ENCODE data around the gene TBL3.
A peak's percentile ranks its signal among the peaks of the same experiment; 100 is the strongest.
"Not testable (repeated sequence)": the region's sequence is repeated elsewhere in the genome, so short reads cannot be mapped to it uniquely, and the experiment has no call there.

TBL3 gene

GRCh38 chr16:1944612-1945199 lies 27.1 kb upstream of the TBL3 start:
- no peak for DNase-seq

DNA sequence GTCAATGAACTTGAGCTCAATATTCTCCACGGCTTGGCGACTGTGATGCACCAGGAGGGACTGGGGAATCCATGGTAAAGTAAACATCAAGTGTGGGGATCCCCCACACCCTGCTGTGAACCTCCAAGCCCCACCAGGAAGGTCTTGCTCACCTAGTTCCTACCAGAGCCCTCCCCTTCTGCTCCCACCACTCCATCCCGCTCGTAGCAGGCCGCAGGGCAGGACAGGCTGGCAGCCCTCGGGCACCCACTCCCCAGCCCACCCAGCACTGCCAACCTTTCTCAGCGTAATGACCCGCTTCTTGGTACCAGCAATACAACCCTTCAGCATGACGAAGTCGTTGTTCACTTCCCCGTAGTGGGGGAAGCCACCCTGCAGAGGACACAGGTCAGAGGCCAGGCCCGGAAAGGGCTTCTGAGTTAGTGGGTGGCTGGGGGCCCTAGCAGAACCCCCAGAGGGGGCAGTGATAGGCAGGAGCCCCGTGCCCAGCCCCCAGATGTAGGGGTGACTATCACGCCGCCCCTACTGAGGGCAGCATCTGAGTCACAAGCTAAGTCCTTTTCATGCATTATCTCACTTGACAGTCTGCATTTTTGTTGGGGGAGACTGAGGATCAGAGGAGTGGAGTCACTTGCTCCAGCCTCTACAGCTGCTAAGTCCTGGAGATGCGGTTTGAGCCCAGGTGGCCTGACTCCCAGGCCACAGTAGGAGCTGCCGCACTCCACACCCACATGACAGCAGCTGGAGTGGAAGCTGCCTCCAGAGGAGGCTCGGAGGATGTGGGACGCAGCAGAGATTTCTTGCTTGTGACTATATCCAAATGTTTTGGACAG lies 26.1 kb upstream of the TBL3 start:
- DNase-seq: no peak

- no peak for DNase-seq
Observed at GRCh38 chr16:1946495-1947368, 25.1 kb upstream of the TBL3 start.

- no peak for DNase-seq
Observed at GRCh38 chr16:1947369-1947670, 24.5 kb upstream of the TBL3 start.

DNA sequence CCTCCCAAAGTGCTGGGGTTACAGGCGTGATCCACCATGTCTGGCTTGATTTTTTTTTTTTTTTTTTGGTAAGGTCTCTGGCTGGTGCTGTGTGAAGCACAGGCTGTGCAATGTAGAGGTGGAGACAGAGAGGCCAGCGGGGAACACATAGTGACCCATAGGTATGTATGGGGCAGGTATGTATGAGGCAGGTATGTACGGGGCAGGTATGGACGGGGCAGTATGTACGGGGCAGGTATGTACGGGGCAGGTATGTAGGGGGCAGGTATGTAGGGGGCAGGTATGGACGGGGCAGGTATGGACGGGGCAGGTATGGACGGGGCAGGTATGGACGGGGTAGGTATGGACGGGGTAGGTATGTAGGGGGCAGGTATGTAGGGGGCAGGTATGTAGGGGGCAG lies 22.3 kb upstream of the TBL3 start:
- no peak for DNase-seq

DNA sequence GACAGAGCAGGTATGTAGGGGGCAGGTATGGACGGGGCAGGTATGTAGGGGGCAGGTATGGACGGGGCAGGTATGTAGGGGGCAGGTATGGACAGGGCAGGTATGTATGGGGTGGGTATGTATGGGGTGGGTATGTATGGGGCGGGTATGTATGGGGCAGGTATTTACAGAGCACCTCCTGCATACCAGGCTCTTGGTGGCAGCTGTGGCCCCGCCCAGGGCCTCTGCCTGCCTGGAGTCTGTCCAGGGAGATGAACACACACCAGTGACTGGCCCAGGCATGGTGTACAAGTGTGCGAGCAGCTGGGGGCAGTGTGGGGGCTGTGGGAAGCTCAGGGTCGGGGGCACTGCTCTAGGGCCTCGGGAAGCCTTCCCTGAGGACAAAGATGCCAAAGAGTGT lies 21.8 kb upstream of the TBL3 start:
- DNase-seq: no peak

DNA sequence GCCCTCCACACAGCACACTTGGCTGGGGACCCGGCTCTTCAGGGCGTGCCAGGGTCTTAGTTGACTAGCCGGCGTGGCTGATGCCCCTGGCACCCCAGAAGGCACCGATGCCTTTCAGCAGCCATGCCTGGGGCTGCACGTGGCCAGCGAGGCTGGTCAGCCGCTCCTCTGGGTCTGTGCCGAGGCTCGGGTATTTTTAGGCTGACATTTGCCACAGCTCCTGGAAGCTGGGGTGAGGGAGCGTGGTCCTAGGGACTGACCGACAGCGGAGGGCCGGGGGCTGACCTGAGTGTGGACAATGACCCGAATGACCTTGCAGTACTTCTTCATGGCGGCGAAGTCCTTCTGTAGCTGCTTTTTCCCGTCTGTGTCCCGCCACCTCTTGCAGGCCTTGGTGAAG lies 21.3 kb upstream of the TBL3 start:
- no peak for DNase-seq

- DNase-seq: no peak
Observed at GRCh38 chr16:1953734-1954133, 18.1 kb upstream of the TBL3 start.

- DNase-seq: not testable (repeated sequence)
Observed at GRCh38 chr16:1957434-1958142, 14.3 kb upstream of the TBL3 start.

DNA sequence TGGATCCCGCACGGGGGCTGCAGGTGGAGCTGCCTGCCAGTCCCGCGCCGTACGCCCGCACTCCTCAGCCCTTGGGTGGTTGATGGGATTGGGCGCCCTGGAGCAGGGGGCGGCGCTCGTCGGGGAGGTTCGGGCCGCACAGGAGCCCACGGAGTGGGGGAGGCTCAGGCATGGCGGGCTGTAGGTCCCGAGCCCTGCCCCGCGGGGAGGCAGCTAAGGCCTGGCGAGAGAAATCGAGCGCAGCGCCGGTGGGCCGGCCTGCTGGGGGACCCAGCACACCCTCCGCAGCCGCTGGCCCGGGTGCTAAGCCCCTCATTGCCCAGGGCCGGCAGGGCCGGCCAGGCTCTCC lies 13.7 kb upstream of the TBL3 start:
- not testable (repeated sequence) for DNase-seq

DNA sequence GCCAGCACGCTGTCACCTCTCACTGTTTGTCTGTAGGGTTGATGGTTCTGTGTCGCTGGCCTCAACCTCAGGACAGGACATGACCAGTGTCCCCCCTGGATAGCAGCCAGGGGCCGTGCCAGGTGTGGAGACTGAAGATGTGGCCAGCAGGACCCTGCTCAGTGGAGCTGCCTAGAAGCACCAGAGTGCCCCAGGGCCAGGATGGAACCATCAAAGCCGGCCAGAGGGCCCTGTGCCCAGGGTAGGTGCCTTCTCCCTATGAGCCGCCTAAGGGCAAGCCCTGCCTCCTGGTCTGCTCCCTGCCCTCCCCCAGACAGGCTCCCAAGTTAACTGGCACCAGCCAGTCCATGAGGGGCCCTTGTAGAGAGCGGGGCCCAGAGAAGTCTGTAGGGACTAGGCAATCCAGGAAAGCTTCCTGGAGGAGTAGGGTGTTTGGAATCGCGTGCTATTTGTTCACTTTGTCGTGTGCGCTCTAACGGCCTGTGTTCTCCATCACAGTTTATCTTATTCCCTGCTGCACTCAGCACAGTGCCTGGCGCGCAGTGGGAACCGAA lies 13.1 kb upstream of the TBL3 start:
- no peak for DNase-seq

DNA sequence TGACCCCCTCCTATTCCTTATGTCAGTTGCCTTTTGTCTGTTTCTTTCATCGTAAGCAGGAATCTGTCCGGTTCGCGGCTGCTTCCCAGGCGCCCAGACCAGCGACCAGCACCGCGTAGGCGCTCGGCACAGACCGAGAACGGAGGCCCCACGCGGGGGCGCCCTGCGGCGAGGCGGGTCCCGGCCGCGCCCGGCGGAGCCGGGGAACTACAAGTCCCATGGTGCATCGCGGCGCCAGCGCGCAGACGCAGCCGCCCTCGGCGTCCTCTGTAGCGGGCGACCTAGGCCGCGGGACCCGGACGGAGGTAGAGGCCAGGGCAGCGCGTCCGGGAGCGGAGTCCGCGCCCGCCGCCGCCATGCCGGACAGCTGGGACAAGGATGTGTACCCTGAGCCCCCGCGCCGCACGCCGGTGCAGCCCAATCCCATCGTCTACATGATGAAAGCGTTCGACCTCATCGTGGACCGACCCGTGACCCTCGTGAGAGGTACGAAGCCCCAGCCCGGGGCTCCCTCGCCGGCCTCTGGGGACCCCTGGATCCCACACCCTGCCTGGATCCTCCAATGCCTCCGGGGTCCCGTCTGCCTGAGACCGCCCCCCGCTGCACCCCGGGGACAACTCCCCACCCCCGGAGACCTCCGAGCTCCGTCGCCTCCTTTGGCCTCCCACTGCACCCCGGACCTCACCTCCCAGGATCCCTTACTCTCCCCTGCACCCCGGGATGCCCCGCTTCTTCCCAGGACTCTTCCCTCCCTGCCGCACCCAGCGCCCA lies 12.4 kb upstream of the TBL3 start, which contains the start of gene NDUFB10:
TSS of gene NDUFB10 (plus strand) at position 270 of the 771 bp plus-strand sequence. CDS start at position 357, 87 bp downstream.
- peak; percentile 93 to 97 for DNase-seq

GRCh38 chr16:1960665-1961630 lies 10.9 kb upstream of the TBL3 start:
- peak; percentile 67 to 70 for DNase-seq

DNA sequence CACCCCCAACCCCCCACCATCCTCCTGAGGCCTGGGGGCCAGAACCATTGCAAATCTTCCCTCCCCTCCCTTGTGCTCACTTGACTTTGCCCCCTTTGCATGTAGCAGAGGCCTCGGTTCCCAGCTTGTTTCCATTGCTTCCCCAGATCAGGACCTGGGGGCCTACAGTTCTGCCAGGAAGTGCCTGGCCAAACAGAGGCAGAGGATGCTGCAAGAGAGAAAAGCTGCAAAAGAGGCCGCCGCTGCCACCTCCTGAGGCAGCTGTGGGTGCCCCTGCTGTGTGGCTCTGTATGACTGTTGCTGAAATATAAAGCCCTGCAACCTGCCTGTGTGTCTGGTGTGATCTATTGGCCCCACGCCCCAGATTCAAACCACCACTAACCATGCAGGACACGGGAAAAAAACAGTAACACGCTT lies 10.2 kb upstream of the TBL3 start:
- DNase-seq: peak; percentile 44 to 47

GRCh38 chr16:1962161-1963153 lies 9.4 kb upstream of the TBL3 start:
- DNase-seq: peak in 1 of 2 donors; percentile 36

DNA sequence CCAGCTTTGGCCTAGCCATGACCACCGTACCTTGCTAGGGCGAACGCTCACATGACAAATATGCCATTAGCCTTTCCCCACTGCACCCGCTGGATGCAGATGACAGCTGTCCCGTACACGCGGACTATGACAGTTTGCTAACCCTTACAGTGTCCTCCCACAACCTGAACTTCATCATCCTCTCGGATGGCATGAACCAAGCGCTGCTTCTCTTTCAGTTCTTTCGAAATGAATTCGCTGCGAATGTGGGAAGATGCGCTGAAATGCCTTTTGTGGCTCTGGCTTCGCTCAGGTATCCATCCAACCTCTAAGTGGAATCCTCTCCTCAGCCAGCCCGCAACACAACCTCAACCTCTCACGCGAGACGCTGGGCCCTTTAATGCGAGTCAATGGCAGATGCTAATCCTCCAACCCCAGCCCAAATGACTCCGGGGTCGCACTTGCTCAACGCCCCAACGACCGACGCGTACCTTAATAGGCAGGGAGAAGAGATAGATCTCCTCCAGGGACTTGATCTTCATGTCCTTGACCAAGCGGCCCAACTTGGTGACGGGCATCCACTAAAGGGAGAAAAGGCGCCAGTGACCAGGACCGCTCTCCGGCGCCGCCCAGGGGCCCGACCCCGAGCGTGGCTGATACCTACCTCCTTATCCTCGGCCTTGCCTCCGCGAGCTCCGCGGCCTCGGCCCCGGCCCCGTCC lies 7.9 kb upstream of the TBL3 start:
- peak; percentile 56 to 62 for DNase-seq

- DNase-seq: peak; percentile 98 to 99
Observed at GRCh38 chr16:1964506-1965395, 7.1 kb upstream of the TBL3 start, which contains the start of gene RPS2. RPS2 (minus strand) TSS chr16:1964826; CDS start chr16:1964625, 201 bp downstream.
